Ovary (tissue), 9 donors: ENCODE results near the gene ALDH1A1. TPM values are rescaled to one million over a fixed set of nuclear protein-coding genes. Genes with fewer than 3 reads are reported as not detected.

Experiments used
- DNase-seq, 5 donors: peaks; one replicate each; pipeline ENCODE4 v3.0.0-alpha.2; 2019 to 2020
- H3K27ac ChIP-seq, 2 donors: fragments of 200-600 bp; one replicate each; pipeline versions ENCODE4 v1.5.1 to v1.8.0; 2019 to 2022
- H3K27me3 ChIP-seq: fragments of 200-600 bp; one replicate; pipeline ENCODE4 v1.8.0; 2022
- H3K36me3 ChIP-seq: fragments of 200-600 bp; sonication (generic); one replicate; pipeline ENCODE4 v1.5.1; 2019
- H3K4me1 ChIP-seq: one replicate; pipeline ENCODE4 v1.8.1; 2013; ENCODE audit warnings: mild to moderate bottlenecking, moderate library complexity; ENCODE audit not compliant: insufficient read depth
- H3K4me3 ChIP-seq: fragments of 200-600 bp; sonication (generic); one replicate; pipeline ENCODE4 v1.5.1; 2017
- H3K9me3 ChIP-seq, 2 donors: fragments of 200-600 bp in 1 of 2; sonication (generic) in 1 of 2; one replicate each; pipeline versions ENCODE4 v1.5.1 to v1.8.1; 2013 to 2019; ENCODE audit warnings: mild to moderate bottlenecking in 1 of 2, moderate library complexity in 1 of 2
- EP300 ChIP-seq: sonication (generic); formaldehyde crosslinking; IDR thresholded peaks from one replicate; pipeline ENCODE4 v1.6.1; 2017; ENCODE audit warnings: antibody characterized with exemption
- POLR2A ChIP-seq: fragments of 450-650 bp; IDR thresholded peaks from one replicate; pipeline ENCODE4 v1.6.1; 2017; ENCODE audit warnings: antibody characterized with exemption, mild to moderate bottlenecking, moderate library complexity
- WGBS, 3 donors: extraction: QIAGEN DNeasy Blood & Tissue Kit in 1 of 3; methylation state at CpG; one replicate each; pipeline versions ENCODE4 v1.1.5 to v1.1.7; 2013 to 2017; 5-methylcytosine and 5-hydroxymethylcytosine counted together
- intact Hi-C, 4 donors: fragments of 100-400 bp; cut with DNase I; formaldehyde crosslinking; loops; one replicate each; pipeline versions ENCODE4 v1.11.0 to v1.15.1; 2022 to 2023
- polyA plus RNA-seq, 2 donors: library from polyadenylated mRNA; stranded (reverse); fragments of 200-250 nt in 1 of 2; fragments of 350-450 nt in 1 of 2; fragmentation: Illumina TruSeq in 1 of 2; extraction: RNeasy Lipid Tissue Mini Kit (QIAGEN cat#74804) in 1 of 2; gene quantifications; one replicate each; pipeline ENCODE4 v1.2.3, GENCODE V29; 2013 to 2014
- total RNA-seq, 7 donors: library from RNA; depleted of rRNA in 2 of 7; stranded (reverse); fragments of >200 nt in 2 of 7; fragmentation: NEBNext Ultra II Directional in 3 of 7; extraction: Animal tissue kit (Norgen Biotek cat#: 25700) in 3 of 7; gene quantifications; one replicate each; pipeline versions ENCODE4 v1.1.0 to v1.2.4, GENCODE V29; 2016 to 2023
- TF ChIP-seq, protein P1 (sequence below), 3 donors: fragments of 450-650 bp in 2 of 3; fragments of 200-600 bp in 1 of 3; IDR thresholded peaks; one replicate each; pipeline versions ENCODE4 v1.5.1 to v1.8.0; 2016 to 2022; ENCODE audit warnings: antibody characterized with exemption in 3 of 3, mild to moderate bottlenecking in 1 of 3
- donor health status: DM: no; HTN: no; CAD: no; lungs with moderate emphysema.
- donor health status: DM: no; HTN: no; CAD: no.
- donor health status: Bipolar disorder and iron deficiency.
- donor health status: DM: yes; HTN: yes; CAD: no.
- donor health status: DM: no; HTN: no; CAD: no.
- donor health status: DM: yes; HTN: yes; CAD: no.

ALDH1A1 gene
- total and polyA plus RNA-seq, 9 donors, result 116 to 301 (median 184) TPM

DNA sequence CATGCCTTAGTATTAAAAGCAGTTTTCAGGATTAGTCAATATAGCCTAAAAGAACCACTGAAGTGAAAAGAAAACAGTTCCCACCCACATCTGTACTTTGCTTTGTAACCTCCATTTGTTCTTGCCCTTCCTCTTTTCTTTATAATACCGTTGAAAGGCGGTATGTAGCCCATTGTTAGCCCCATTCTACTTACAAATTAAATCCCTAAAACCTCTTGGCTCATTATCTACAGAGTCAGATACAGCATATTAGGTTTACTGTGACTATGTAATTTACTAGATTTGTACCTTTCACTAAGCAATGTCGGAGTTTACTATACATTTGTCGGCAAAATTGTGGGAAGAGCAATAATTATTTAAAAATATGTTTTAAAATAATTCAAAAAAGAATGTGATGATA is 17.3 kb downstream of the ALDH1A1 start:
- no peak overlapping the region for H3K4me3 ChIP-seq
- TF ChIP-seq EP300, result no peak
- TF ChIP-seq, protein P1, sequence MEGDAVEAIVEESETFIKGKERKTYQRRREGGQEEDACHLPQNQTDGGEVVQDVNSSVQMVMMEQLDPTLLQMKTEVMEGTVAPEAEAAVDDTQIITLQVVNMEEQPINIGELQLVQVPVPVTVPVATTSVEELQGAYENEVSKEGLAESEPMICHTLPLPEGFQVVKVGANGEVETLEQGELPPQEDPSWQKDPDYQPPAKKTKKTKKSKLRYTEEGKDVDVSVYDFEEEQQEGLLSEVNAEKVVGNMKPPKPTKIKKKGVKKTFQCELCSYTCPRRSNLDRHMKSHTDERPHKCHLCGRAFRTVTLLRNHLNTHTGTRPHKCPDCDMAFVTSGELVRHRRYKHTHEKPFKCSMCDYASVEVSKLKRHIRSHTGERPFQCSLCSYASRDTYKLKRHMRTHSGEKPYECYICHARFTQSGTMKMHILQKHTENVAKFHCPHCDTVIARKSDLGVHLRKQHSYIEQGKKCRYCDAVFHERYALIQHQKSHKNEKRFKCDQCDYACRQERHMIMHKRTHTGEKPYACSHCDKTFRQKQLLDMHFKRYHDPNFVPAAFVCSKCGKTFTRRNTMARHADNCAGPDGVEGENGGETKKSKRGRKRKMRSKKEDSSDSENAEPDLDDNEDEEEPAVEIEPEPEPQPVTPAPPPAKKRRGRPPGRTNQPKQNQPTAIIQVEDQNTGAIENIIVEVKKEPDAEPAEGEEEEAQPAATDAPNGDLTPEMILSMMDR (IDR thresholded peaks at IDR 0.05), result no peak
- no peak for TF ChIP-seq POLR2A
- intact Hi-C loops, result no loop called here
- WGBS, 3 donors, result 92% methylated on average over 4 of the region's 4 CpGs
- DNase-seq, result no peak
- no peaks in the 10 kb centered on the region for H3K4me1 ChIP-seq
- H3K36me3 ChIP-seq, result no peaks in the 10 kb centered on the region
- H3K27me3 ChIP-seq, result no peaks in the 10 kb centered on the region
- no peaks in the 10 kb centered on the region for H3K9me3 ChIP-seq
- H3K27ac ChIP-seq, result no peak overlapping the region

DNA sequence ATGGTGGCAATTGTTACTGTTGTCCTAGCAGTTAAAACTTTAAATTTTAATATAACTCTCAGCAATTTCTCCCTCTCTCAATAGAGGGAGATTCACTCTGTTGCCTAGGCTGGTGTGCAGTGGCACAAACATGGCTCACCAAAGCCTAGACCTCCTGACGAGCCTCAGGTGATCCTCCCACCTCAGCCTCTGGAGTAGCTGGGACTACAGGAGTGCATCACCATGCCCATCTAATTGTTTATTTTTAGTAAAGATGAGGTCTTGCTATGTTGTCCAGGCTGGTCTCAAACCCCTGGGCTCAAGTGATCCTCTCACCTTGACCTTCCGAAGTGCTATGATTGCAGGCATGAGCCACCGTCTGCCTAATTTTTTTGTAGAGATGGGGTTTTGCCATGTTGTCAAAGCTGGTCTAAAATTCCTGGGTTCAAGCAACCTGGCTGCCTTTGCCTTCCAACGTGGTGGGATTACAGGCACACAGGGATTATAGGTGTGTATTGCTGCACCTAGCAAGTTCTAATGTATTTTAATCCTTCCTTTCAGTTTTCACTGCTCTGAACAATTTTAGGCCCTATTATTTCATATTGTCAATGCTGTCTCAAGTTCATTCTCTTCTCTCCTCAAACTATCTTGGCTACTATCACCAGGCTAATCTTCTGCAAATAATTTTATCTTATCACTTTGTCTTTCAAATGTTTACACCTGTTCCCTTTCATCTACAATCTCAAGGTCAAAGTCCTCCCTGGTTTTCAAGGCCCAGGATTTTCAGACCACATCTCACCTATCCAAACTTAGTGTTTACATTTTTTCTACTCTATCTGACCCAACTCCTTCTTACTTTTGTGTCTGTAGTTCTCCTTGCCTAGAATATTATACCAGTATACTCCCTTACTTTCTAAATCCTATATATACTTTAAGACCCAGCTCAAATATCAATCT is 18.9 kb downstream of the ALDH1A1 start:
- 88 to 94% (median 89%) methylated on average over 4 of the region's 4 CpGs for WGBS, 3 donors
- H3K27ac ChIP-seq, result no peak overlapping the region
- no peaks in the 10 kb centered on the region for H3K9me3 ChIP-seq
- H3K27me3 ChIP-seq, result no peaks in the 10 kb centered on the region
- TF ChIP-seq, protein P1 (IDR thresholded peaks at IDR 0.05), result no peak
- TF ChIP-seq EP300 (no peak), POLR2A (no peak)
- no peak for DNase-seq
- H3K4me1 ChIP-seq, result no peaks in the 10 kb centered on the region
- H3K36me3 ChIP-seq, result no peaks in the 10 kb centered on the region
- H3K4me3 ChIP-seq, result no peak overlapping the region
- intact Hi-C loops, result no loop called here

DNA sequence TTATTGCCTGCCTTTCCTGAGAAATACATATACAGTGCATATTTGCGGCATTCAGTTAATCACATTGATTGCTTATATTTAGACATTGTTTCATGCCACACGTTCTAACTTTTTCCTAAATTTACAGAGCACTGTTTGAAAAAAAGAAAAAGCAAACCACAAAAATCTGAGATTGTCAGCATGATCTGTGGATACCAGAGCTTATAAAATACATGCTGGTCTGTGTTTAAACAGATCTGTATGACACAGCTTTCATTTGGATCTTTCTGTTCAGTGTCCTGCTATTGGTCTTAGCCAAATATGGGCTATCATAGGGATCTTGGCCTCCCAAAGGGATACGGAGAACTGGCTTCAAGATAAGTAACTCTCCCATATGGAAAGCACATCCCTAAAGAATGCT is 20.2 kb downstream of the ALDH1A1 start:
- Histone ChIP-seq H3K27me3 (no peaks in the 10 kb centered on the region), H3K27ac (no peak overlapping the region), H3K9me3 (no peaks in the 10 kb centered on the region), H3K4me3 (no peak overlapping the region), H3K36me3 (no peaks in the 10 kb centered on the region), H3K4me1 (no peaks in the 10 kb centered on the region)
- WGBS, 3 donors, result 70 to 72% (median 72%) methylated on average over 3 of the region's 3 CpGs
- TF ChIP-seq EP300, result no peak
- no peak for TF ChIP-seq POLR2A
- TF ChIP-seq, protein P1 (IDR thresholded peaks at IDR 0.05), result no peak
- no peak for DNase-seq
- intact Hi-C loops, result no loop called here

DNA sequence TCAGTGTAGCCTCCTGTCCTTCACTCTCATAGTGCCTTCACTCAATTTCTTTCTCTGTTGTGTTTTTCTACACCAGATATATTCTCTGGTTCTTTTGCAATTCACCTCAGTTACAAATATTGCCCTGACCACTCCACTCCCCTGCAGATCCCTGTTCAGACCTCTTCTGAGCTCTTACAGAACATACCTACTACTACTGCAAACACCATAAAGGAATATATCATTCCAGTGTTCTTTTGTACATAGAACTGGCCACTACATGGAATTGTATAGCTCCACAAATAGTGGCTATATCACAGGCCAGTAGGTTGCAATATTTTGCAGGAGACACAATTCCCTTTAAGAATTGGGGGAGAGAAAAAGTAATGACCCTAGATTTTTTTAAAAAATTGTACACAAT is 21.0 kb downstream of the ALDH1A1 start:
- Histone ChIP-seq H3K36me3 (no peaks in the 10 kb centered on the region), H3K4me3 (no peak overlapping the region), H3K9me3 (no peaks in the 10 kb centered on the region), H3K27me3 (no peaks in the 10 kb centered on the region), H3K4me1 (no peaks in the 10 kb centered on the region), H3K27ac (no peak overlapping the region)
- TF ChIP-seq, protein P1 (IDR thresholded peaks at IDR 0.05), result no peak
- no peak for TF ChIP-seq POLR2A
- no peak for TF ChIP-seq EP300
- intact Hi-C loops, result no loop called here
- DNase-seq, result no peak
